Renal cortex interstitium (tissue), 15 donors: ENCODE measurements around the gene TMEM98. TPM values are rescaled to one million over a fixed set of nuclear protein-coding genes. Genes with fewer than 3 reads are reported as not detected.
A peak's percentile ranks its signal among the peaks of the same experiment; 100 is the strongest.
"Not testable (repeated sequence)": the region's sequence is repeated elsewhere in the genome, so short reads cannot be mapped to it uniquely, and the experiment has no call there.

Source experiments
- DNase-seq, 11 donors: peaks; one replicate each; pipeline ENCODE4 v3.0.0-alpha.2; 2013; ENCODE audit warnings: low read depth in 9 of 11, low spot score in 4 of 11; ENCODE audit errors: extremely low read depth in 1 of 11
- long read RNA-seq, 16 experiments: transcript quantifications; one replicate each; lab custom pipeline, GENCODE V29; 2026
- polyA plus RNA-seq, 3 donors: library from polyadenylated mRNA; unstranded; fragments of 120-200 nt; gene quantifications; one replicate each; pipeline ENCODE4 v1.2.1, GENCODE V29; 2013; ENCODE audit not compliant: insufficient read length in 3 of 3

The TMEM98 gene, protein sequence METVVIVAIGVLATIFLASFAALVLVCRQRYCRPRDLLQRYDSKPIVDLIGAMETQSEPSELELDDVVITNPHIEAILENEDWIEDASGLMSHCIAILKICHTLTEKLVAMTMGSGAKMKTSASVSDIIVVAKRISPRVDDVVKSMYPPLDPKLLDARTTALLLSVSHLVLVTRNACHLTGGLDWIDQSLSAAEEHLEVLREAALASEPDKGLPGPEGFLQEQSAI
- 100 to 1,000 TPM; 210 to 231 (median 226) TPM for polyA plus RNA-seq
- long read RNA-seq, donor 1, full-length matches to known transcripts = 79 of 89 reads
- long read RNA-seq, donor 1, partial matches to known transcripts = 10 of 89 reads
- long read RNA-seq, donor 1, other reads (novel, unspliced or antisense) = 0 of 89 reads
- long read RNA-seq, donor 2, full-length matches to known transcripts = 73 of 92 reads
- long read RNA-seq, donor 2, partial matches to known transcripts = 13 of 92 reads
- long read RNA-seq, donor 2, other reads (novel, unspliced or antisense) = 6 of 92 reads
- long read RNA-seq, donor 3, full-length matches to known transcripts = 129 of 165 reads
- long read RNA-seq, donor 3, partial matches to known transcripts = 19 of 165 reads
- long read RNA-seq, donor 3, other reads (novel, unspliced or antisense) = 17 of 165 reads
- long read RNA-seq, donor 4, full-length matches to known transcripts = 78 of 103 reads
- long read RNA-seq, donor 4, partial matches to known transcripts = 25 of 103 reads
- long read RNA-seq, donor 4, other reads (novel, unspliced or antisense) = 0 of 103 reads
- long read RNA-seq, donor 5 = 0 reads
- long read RNA-seq, donor 6, full-length matches to known transcripts = 56 of 84 reads
- long read RNA-seq, donor 6, partial matches to known transcripts = 23 of 84 reads
- long read RNA-seq, donor 6, other reads (novel, unspliced or antisense) = 5 of 84 reads
- long read RNA-seq, donor 7, full-length matches to known transcripts = 87 of 113 reads
- long read RNA-seq, donor 7, partial matches to known transcripts = 18 of 113 reads
- long read RNA-seq, donor 7, other reads (novel, unspliced or antisense) = 8 of 113 reads
- long read RNA-seq, donor 8 = 0 reads
- long read RNA-seq, donor 9, full-length matches to known transcripts = 61 of 73 reads
- long read RNA-seq, donor 9, partial matches to known transcripts = 12 of 73 reads
- long read RNA-seq, donor 9, other reads (novel, unspliced or antisense) = 0 of 73 reads
- long read RNA-seq, donor 10, full-length matches to known transcripts = 87 of 125 reads
- long read RNA-seq, donor 10, partial matches to known transcripts = 26 of 125 reads
- long read RNA-seq, donor 10, other reads (novel, unspliced or antisense) = 12 of 125 reads
- long read RNA-seq, donor 11, full-length matches to known transcripts = 65 of 92 reads
- long read RNA-seq, donor 11, partial matches to known transcripts = 21 of 92 reads
- long read RNA-seq, donor 11, other reads (novel, unspliced or antisense) = 6 of 92 reads
- long read RNA-seq, donor 12, full-length matches to known transcripts = 27 of 49 reads
- long read RNA-seq, donor 12, partial matches to known transcripts = 22 of 49 reads
- long read RNA-seq, donor 12, other reads (novel, unspliced or antisense) = 0 of 49 reads
- long read RNA-seq, donor 13 = 0 reads
- long read RNA-seq, donor 14, full-length matches to known transcripts = 95 of 112 reads
- long read RNA-seq, donor 14, partial matches to known transcripts = 12 of 112 reads
- long read RNA-seq, donor 14, other reads (novel, unspliced or antisense) = 5 of 112 reads
- long read RNA-seq, donor 15, full-length matches to known transcripts = 40 of 74 reads
- long read RNA-seq, donor 15, partial matches to known transcripts = 34 of 74 reads
- long read RNA-seq, donor 15, other reads (novel, unspliced or antisense) = 0 of 74 reads
- long read RNA-seq, donor 16, full-length matches to known transcripts = 196 of 250 reads
- long read RNA-seq, donor 16, partial matches to known transcripts = 30 of 250 reads
- long read RNA-seq, donor 16, other reads (novel, unspliced or antisense) = 24 of 250 reads

DNA sequence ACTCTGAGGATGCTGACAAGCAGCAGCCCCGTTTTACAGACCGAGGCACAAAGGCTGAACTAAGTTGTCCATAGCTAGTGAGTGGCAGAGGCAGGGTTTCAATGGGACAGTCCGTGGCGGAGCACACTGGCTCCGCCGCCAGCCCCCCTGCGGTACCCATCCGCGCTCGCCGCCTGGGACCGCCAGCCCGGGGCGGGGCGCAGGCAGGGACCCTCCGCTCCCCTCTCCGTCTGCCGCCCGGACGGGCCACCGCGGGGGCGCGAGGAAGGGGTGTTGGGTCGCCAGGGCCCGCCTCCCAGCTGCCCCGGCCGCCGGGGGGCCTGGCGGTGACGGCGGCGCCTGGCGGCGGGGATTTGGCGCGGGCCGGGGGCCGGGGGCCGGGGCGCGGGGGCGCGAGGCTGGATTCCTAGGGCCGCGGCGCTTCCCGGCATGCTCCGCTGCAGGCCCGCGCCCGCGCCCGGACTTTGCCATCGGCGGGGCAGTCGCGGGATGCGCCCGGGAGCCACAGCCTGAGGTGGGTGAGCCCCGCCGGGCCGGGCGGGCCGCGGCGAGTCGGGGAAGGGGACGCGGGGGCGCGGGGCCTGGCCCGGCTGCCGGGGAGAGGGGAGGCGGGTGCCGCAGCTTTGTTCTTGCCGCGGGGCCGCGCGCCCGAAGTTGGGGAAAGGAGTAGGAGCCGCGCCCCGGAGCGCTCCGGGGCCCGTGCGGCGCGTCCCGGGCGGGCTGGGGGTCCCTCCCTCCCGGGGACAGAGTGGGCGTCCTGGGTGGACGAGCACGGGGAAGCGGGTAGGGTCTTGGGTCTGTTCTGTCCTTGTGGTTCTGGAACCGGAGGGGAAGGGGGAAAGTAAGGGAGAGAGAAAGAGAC is at the start of gene TMEM98:
TMEM98 (plus strand) TSS at position 430 of the 862 bp plus-strand sequence. CDS start 3,376 bp downstream, outside the sequence.
- peak in 5 of 11 donors; percentile 39 to 53 (median 44) for DNase-seq

GRCh38 chr17:32878211-32878610 is 49.7 kb upstream of the TMEM98 start:
- no peak for DNase-seq

GRCh38 chr17:32879134-32879533 is 48.8 kb upstream of the TMEM98 start:
- no peak for DNase-seq

- no peak for DNase-seq
Measured at GRCh38 chr17:32880671-32881453, 47.1 kb upstream of the TMEM98 start.

DNA sequence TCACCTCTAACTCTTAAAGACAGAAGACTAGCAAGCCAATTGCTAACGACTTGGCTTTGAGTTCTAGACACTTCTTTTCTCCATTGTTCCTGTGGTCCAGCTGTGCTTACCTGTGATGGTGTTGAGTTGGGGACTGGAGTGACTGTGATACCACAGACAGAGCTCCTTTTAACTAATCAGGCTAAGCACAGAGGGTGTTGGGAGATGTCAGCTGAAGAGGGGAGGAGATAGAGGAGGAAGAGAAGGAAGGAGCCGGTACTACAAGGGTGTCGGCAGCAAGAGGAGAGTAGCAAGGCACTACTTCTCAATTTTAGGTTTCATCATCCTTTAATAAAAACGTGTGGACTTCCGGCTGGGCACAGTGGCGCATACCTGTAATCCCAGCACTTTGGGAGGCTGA is 45.9 kb upstream of the TMEM98 start:
- DNase-seq = no peak

- no peak for DNase-seq
Measured at GRCh38 chr17:32882734-32883133, 45.2 kb upstream of the TMEM98 start.

DNA sequence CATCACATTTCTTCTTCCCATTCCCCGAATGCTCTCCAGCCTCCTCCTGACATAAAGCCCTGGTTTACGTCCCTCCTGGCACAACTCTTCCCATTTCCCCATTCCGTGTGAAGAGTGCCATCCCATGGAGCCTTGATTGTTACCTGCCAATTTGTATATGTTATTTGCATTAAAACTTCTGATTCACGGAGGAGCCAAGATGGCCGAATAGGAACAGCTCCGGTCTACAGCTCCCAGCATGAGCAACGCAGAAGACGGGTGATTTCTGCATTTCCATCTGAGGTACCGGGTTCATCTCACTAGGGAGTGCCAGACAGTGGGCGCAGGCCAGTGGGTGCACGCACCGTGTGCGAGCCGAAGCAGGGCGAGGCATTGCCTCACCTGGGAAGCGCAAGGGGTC is 41.0 kb upstream of the TMEM98 start:
- DNase-seq = not testable (repeated sequence)

- DNase-seq = not testable (repeated sequence)
Measured at GRCh38 chr17:32887410-32887809, 40.5 kb upstream of the TMEM98 start.

DNA sequence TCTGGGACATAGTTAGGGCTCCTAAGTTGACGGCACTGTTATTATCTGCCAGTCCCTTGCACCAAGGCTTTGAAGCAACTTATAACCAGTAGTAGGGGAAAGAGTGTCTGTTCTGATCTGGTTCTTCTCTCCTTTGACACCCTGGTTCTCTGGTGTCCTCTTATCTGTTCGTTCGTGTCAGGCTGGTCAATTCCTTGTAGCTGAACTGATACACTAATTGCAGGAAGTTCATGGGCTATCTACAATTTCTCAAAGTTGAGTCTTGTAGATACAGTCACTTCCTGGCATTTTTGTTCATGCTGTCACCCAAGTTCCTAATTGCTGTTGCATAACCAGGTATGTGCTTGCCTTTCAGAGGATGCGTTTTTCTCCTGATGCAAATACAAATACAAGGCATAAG is 33.7 kb upstream of the TMEM98 start:
- no peak for DNase-seq

DNA sequence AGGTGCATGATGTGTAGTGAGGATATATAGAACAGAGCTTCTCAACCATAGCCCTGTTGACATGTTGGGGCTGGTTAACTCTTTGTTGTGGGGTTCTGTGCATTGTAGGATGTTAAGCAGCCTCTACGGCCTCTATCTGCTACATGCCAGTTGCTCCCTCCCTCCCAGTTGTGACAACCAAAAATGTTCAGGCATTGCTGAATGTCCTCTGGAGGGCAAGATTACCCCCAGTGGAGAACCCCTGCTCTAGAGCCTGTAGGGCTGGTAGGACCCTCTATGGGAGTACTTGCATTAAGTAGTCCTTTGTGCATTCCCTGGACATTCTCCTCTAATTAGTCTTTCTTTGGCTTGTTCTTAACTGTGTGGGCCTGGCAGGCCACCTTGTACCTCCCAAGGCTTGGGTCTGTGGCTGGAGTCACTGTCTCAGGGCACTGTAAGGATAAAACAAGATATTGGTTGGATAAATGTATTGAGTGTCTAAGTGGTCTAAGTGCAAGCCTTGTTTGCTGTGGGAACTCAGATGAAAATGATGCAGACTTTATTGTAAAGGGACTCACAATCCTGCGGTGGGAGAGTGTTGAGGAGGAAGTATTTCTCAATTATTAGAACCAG is 31.2 kb upstream of the TMEM98 start:
- DNase-seq = no peak

DNA sequence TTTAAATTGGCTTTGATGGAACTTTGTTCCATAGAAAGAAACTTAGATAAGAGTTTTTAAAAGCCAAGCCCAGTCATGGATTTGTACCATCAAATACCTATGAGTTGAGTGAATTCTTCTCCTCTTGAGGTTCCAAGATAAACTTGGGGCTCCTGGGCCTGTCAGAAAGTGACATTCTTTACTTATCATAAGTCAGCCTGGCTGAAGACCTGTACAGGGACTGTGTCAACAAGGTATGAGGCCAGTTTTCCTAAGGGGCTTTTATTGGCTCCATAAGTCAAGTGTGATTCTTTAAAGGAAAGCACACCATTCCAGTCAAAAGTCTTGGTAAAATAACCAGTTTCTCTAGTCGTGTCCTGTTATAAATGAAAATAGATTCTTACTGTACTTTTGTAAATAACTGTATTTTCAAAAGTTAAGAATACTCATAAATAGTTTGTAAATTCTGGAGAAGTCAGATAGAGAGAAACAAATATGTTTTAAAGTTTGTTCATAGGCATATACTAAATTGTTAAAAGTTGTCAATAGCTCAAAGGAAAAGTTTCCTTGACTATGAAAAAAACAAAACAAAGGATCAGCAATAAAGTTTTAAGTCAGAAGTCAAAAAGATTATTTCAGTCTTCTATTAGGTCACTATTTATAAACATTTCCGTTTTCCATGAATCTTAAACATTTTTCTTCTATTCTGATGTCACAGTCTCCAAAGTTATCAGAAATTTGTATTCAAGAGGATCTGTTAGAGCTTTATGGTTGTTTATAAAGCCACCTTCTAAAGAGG is 28.5 kb upstream of the TMEM98 start:
- no peak for DNase-seq

GRCh38 chr17:32901743-32902142 is 26.2 kb upstream of the TMEM98 start:
- DNase-seq = no peak

DNA sequence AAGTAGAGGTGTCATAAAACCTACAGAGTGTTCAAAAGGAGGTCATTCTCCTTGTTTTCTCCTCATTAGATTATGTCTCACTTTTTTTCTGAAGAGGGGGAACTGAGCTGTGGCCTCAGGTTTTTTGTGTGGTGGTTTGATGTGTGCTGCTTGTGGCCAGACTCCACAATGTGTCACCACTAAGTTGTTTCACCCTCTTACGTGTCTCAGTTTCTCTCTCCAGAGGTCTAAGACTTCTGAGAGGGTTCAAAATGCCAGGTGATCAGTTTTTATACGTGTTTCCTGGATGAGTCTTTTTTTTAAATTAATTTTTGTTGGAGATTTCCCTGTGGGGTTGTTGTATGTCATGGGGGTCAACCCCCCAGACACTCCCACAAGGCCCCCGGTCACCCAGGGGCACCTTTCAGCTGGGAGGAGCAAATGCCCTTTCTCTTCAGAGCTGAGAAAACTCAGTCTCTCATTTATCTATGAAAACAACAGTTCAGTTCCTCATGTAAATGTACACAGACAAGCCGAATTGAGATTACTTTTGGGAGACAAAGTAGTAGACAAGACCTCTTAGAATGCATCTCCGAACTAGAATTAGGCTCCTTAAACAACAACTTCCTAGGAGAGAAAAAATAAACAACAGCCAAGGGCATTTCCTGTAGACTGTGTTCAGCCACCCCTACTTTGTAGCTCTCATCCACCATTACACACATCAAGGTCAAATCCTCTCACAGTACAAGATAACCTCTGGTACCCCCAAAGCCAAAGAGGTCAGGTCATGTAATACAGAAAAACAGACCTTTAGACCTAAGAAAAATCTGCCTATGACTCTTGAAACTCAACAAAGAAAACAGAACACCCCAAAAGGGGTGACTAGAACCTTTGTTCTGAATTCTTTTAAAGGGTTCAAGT is 23.9 kb upstream of the TMEM98 start:
- DNase-seq = no peak

GRCh38 chr17:32904891-32905290 is 23.1 kb upstream of the TMEM98 start:
- no peak for DNase-seq
